ENCODE measurements around the gene GDPD3. TPM values are rescaled to one million over a fixed set of nuclear protein-coding genes. Genes with fewer than 3 reads are reported as not detected.

Gene GDPD3
- total and polyA plus RNA-seq, 2 of the 13 experiments (the other 11 are each of a cell fraction or from before 2014, with no cell fraction given): 18.7 to 20.6 TPM

DNA sequence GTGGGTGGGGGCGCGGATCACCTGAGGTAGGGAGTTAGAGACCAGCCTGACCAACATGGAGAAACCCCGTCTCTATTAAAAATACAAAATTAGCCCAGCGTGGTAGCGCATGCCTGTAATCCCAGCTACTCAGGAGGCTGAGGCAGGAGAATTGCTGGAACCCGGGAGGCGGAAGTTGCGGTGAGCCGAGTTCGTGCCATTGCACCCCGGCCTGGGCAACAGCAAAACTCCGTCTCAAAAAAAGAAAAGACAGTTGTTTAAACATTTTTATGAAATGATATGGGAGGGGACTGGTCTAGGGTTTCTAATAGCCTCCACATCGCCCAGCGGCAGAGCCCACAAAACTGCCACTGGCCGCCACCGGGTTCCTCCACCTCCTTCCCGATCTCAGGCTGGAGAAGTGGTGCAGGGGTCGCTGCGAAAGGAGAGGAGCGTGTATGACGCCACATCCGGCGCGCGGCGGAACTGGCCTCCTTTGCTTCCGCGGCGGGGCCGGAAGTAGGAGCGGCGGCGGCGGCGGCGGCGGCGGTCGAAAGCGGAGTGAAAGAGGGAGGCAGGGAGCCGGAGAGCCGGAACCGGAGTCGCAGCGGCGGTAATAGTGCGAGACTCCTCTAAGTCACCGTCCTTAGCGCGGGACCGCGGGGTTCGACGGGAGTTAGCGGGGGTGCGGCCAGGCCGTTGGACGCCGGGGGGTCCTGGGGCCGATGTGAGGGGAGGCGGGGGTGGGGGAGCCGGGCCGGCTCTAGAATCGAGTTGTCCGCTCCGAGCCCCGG lies 37.6 kb downstream of the GDPD3 start, which contains the start of gene PPP4C (continued):
- TF ChIP-seq ATRX (CRISPR knock-in tag; IDR thresholded peaks at IDR 0.05; ENCODE audit: borderline replicate concordance): no peak
- TF ChIP-seq ZBTB37 (CRISPR knock-in tag; IDR thresholded peaks at IDR 0.05): no peak
- TF ChIP-seq ARHGAP35 (CRISPR knock-in tag; IDR thresholded peaks at IDR 0.05; ENCODE audit: borderline replicate concordance): peak; percentile 5; the same call in 1 of the 2 replicates
- TF ChIP-seq ZMYM4 (CRISPR knock-in tag; IDR thresholded peaks at IDR 0.05): no peak; the same call in 1 of the 2 replicates
- peak; percentile 84; the same call in 1 of the 2 replicates for TF ChIP-seq YEATS2 (CRISPR knock-in tag; IDR thresholded peaks at IDR 0.05; ENCODE audit: borderline replicate concordance)
- TF ChIP-seq, protein P1, sequence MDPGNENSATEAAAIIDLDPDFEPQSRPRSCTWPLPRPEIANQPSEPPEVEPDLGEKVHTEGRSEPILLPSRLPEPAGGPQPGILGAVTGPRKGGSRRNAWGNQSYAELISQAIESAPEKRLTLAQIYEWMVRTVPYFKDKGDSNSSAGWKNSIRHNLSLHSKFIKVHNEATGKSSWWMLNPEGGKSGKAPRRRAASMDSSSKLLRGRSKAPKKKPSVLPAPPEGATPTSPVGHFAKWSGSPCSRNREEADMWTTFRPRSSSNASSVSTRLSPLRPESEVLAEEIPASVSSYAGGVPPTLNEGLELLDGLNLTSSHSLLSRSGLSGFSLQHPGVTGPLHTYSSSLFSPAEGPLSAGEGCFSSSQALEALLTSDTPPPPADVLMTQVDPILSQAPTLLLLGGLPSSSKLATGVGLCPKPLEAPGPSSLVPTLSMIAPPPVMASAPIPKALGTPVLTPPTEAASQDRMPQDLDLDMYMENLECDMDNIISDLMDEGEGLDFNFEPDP (CRISPR knock-in tag; conservative IDR thresholded peaks at IDR 0.05): no peak
- TF ChIP-seq MAF1 (CRISPR knock-in tag; IDR thresholded peaks at IDR 0.05; ENCODE audit: borderline replicate concordance): no peak
- no peak for TF ChIP-seq LRRFIP1 (CRISPR knock-in tag; conservative IDR thresholded peaks at IDR 0.05)
- no peak; the same call in 1 of the 2 replicates for TF ChIP-seq SRY (CRISPR knock-in tag; IDR thresholded peaks at IDR 0.05)
- no peak for TF ChIP-seq ZSCAN22 (CRISPR knock-in tag; IDR thresholded peaks at IDR 0.05)
- TF ChIP-seq, protein P2, sequence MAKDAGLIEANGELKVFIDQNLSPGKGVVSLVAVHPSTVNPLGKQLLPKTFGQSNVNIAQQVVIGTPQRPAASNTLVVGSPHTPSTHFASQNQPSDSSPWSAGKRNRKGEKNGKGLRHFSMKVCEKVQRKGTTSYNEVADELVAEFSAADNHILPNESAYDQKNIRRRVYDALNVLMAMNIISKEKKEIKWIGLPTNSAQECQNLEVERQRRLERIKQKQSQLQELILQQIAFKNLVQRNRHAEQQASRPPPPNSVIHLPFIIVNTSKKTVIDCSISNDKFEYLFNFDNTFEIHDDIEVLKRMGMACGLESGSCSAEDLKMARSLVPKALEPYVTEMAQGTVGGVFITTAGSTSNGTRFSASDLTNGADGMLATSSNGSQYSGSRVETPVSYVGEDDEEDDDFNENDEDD (CRISPR knock-in tag; IDR thresholded peaks at IDR 0.05; ENCODE audit: borderline replicate concordance): no peak; the same call in 1 of the 2 replicates
- peak; percentile 39; the same call in 1 of the 2 replicates for TF ChIP-seq ZNF746 (CRISPR knock-in tag; IDR thresholded peaks at IDR 0.05)
- TF ChIP-seq, protein P3, sequence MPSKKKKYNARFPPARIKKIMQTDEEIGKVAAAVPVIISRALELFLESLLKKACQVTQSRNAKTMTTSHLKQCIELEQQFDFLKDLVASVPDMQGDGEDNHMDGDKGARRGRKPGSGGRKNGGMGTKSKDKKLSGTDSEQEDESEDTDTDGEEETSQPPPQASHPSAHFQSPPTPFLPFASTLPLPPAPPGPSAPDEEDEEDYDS (CRISPR knock-in tag; IDR thresholded peaks at IDR 0.05): peak; percentile 69
- TF ChIP-seq SRSF9 (IDR thresholded peaks at IDR 0.05; ENCODE audit: borderline replicate concordance, insufficient read depth, low read depth, low read length, poor library complexity, severe bottlenecking): no peak
- peak; percentile 84; the same call in 1 of the 2 replicates for TF ChIP-seq SIN3A (IDR thresholded peaks at IDR 0.05; ENCODE audit: borderline replicate concordance, low read depth, low read length)
- TF ChIP-seq, protein P4, sequence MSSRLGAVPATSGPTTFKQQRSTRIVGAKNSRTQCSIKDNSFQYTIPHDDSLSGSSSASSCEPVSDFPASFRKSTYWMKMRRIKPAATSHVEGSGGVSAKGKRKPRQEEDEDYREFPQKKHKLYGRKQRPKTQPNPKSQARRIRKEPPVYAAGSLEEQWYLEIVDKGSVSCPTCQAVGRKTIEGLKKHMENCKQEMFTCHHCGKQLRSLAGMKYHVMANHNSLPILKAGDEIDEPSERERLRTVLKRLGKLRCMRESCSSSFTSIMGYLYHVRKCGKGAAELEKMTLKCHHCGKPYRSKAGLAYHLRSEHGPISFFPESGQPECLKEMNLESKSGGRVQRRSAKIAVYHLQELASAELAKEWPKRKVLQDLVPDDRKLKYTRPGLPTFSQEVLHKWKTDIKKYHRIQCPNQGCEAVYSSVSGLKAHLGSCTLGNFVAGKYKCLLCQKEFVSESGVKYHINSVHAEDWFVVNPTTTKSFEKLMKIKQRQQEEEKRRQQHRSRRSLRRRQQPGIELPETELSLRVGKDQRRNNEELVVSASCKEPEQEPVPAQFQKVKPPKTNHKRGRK (CRISPR knock-in tag; IDR thresholded peaks at IDR 0.05): no peak
- 0 out of 2 replicates have a peak, but pooled peaks have one; percentile 22 for TF ChIP-seq HOXA5 (CRISPR knock-in tag; IDR thresholded peaks at IDR 0.05)
- TF ChIP-seq ZBTB1 (CRISPR knock-in tag; IDR thresholded peaks at IDR 0.05; ENCODE audit: borderline replicate concordance): no peak
- TF ChIP-seq ZNF441 (CRISPR knock-in tag; IDR thresholded peaks at IDR 0.05; ENCODE audit: borderline replicate concordance): no peak
- TF ChIP-seq TARDBP (CRISPR knock-in tag; IDR thresholded peaks at IDR 0.05): peak; percentile 81

Data from HepG2 (cell line).